Hepatocyte (in vitro differentiated cells): ENCODE measurements around the gene INVS.

Experiments used
- EZH2phosphoT487 ChIP-seq: fragments of 200-600 bp; sonication (generic); IDR thresholded peaks from one replicate; pipeline ENCODE4 v1.6.1; 2018; ENCODE audit warnings: antibody characterized with exemption, mild to moderate bottlenecking, low read depth, moderate library complexity; ENCODE audit not compliant: unreplicated experiment, severe bottlenecking
- TF ChIP-seq, protein P1 (sequence below): fragments of 200-600 bp; sonication (generic); IDR thresholded peaks from 2 replicates; pipeline ENCODE4 v1.5.1; 2016; ENCODE audit warnings: antibody characterized with exemption, mild to moderate bottlenecking; ENCODE audit not compliant: poor library complexity

DNA sequence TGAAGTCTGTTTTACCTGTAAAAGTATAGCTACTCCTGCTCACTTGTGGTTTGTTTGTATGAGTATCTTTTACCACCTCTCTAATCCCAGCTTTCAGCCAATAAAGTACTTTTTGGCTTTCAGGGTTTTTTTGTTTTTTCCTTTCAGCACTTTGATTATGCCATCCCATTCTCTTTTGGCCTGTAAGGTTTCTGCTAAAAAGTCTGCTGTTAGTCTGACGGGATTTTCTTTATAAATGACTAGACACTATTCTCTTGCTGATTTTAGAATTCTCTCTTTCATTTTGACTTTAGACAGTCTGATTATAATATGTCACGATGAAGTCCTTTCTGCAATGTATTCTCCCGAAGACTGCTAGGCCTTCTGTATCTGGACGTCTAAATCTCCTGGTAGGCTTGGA, 216.5 kb downstream of the INVS start:
- TF ChIP-seq EZH2phosphoT487 = no peak
- TF ChIP-seq, protein P1, sequence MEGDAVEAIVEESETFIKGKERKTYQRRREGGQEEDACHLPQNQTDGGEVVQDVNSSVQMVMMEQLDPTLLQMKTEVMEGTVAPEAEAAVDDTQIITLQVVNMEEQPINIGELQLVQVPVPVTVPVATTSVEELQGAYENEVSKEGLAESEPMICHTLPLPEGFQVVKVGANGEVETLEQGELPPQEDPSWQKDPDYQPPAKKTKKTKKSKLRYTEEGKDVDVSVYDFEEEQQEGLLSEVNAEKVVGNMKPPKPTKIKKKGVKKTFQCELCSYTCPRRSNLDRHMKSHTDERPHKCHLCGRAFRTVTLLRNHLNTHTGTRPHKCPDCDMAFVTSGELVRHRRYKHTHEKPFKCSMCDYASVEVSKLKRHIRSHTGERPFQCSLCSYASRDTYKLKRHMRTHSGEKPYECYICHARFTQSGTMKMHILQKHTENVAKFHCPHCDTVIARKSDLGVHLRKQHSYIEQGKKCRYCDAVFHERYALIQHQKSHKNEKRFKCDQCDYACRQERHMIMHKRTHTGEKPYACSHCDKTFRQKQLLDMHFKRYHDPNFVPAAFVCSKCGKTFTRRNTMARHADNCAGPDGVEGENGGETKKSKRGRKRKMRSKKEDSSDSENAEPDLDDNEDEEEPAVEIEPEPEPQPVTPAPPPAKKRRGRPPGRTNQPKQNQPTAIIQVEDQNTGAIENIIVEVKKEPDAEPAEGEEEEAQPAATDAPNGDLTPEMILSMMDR = no peak
